Vagina (tissue), 2 donors: ENCODE measurements around the gene MECP2. TPM values are rescaled to one million over a fixed set of nuclear protein-coding genes. Genes with fewer than 3 reads are reported as not detected.

Experiments
- DNase-seq, 2 donors: peaks; one replicate each; pipeline ENCODE4 v3.0.0-alpha.2; 2017; ENCODE audit errors: extremely low spot score in 2 of 2
- H3K27ac ChIP-seq: fragments of 200-600 bp; sonication (generic); one replicate; pipeline ENCODE4 v1.5.1; 2019
- H3K27me3 ChIP-seq: fragments of 200-600 bp; sonication (generic); one replicate; pipeline ENCODE4 v1.5.1; 2019
- H3K36me3 ChIP-seq, 2 donors: fragments of 200-600 bp; sonication (generic); one replicate each; pipeline ENCODE4 v1.5.1; 2017 to 2019
- H3K4me1 ChIP-seq: fragments of 200-600 bp; sonication (generic); one replicate; pipeline ENCODE4 v1.5.1; 2019
- H3K4me3 ChIP-seq, 2 donors: fragments of 200-600 bp; sonication (generic); 1 replicate in 1 of 2; 2 replicates in 1 of 2; pipeline ENCODE4 v1.5.1; 2016 to 2019
- H3K9me3 ChIP-seq: fragments of 200-600 bp; sonication (generic); one replicate; pipeline ENCODE4 v1.5.1; 2019
- CTCF ChIP-seq, 3 experiments: fragments of 450-650 bp in 2 of 3; fragments of 200-600 bp in 1 of 3; sonication (generic) in 1 of 3; IDR thresholded peaks; one replicate each; pipeline ENCODE4 v1.5.1; 2017 to 2019; ENCODE audit warnings: antibody characterized with exemption in 3 of 3, mild to moderate bottlenecking in 2 of 3, moderate library complexity in 2 of 3
- POLR2A ChIP-seq, 2 donors: fragments of 450-650 bp; IDR thresholded peaks; one replicate each; pipeline ENCODE4 v1.6.1; 2017; ENCODE audit warnings: antibody characterized with exemption in 2 of 2, mild to moderate bottlenecking in 2 of 2, moderate library complexity in 2 of 2
- POLR2AphosphoS5 ChIP-seq, 2 donors: sonication (generic); formaldehyde crosslinking; IDR thresholded peaks; one replicate each; pipeline ENCODE4 v1.9.0; 2017; ENCODE audit warnings: antibody characterized with exemption in 2 of 2, mild to moderate bottlenecking in 2 of 2, low read depth in 1 of 2; ENCODE audit not compliant: insufficient read depth in 1 of 2
- intact Hi-C: fragments of 100-400 bp; cut with DNase I; formaldehyde crosslinking; loops from one replicate; pipeline ENCODE4 v1.15.1; 2023
- total RNA-seq: library from RNA; depleted of rRNA; stranded (reverse); fragments of >200 nt; gene quantifications from one replicate; pipeline ENCODE4 v1.2.3, GENCODE V29; 2016

Gene MECP2
- total RNA-seq, 1 donor from 2014 or later = 38.5 TPM

GRCh38 chrX:153989973-153990655 is 107.4 kb downstream of the MECP2 start:
- no peaks in the 10 kb centered on the region for H3K27me3 ChIP-seq
- no peaks in the 10 kb centered on the region for H3K36me3 ChIP-seq
- no peak overlapping the region for H3K27ac ChIP-seq
- intact Hi-C loops = no loop called here
- H3K4me1 ChIP-seq = peaks cover 2% of the 10 kb centered on the region
- no peak overlapping the region for H3K4me3 ChIP-seq
- no peaks in the 10 kb centered on the region for H3K9me3 ChIP-seq
- TF ChIP-seq CTCF (IDR thresholded peaks at IDR 0.05) = no peak
- no peak for TF ChIP-seq POLR2A (IDR thresholded peaks at IDR 0.05)
- no peak for TF ChIP-seq POLR2AphosphoS5 (IDR thresholded peaks at IDR 0.05; ENCODE audit: insufficient read depth in 1 of 2, low read depth in 1 of 2)
- DNase-seq = no peak

GRCh38 chrX:153988493-153988892 is 109.0 kb downstream of the MECP2 start:
- H3K4me1 ChIP-seq = peaks cover 13% of the 10 kb centered on the region
- intact Hi-C loops = no loop called here
- H3K36me3 ChIP-seq = no peaks in the 10 kb centered on the region
- no peaks in the 10 kb centered on the region for H3K27me3 ChIP-seq
- H3K27ac ChIP-seq = no peak overlapping the region
- H3K9me3 ChIP-seq = no peaks in the 10 kb centered on the region
- H3K4me3 ChIP-seq = no peak overlapping the region
- no peak for DNase-seq
- TF ChIP-seq POLR2A (IDR thresholded peaks at IDR 0.05) = no peak
- TF ChIP-seq CTCF (IDR thresholded peaks at IDR 0.05) = no peak
- TF ChIP-seq POLR2AphosphoS5 (IDR thresholded peaks at IDR 0.05; ENCODE audit: insufficient read depth in 1 of 2, low read depth in 1 of 2) = no peak

- no peak for DNase-seq
These were observed 113.0 kb downstream of the MECP2 start for GRCh38 chrX:153984351-153985178.

GRCh38 chrX:153983321-153983801 is 114.2 kb downstream of the MECP2 start:
- Histone ChIP-seq H3K27ac (no peak overlapping the region), H3K9me3 (no peaks in the 10 kb centered on the region), H3K27me3 (no peaks in the 10 kb centered on the region), H3K4me1 (peaks cover 13% of the 10 kb centered on the region), H3K36me3 (no peaks in the 10 kb centered on the region), H3K4me3 (no peak overlapping the region)
- TF ChIP-seq CTCF (IDR thresholded peaks at IDR 0.05) = no peak
- TF ChIP-seq POLR2AphosphoS5 (IDR thresholded peaks at IDR 0.05; ENCODE audit: insufficient read depth in 1 of 2, low read depth in 1 of 2) = no peak
- TF ChIP-seq POLR2A (IDR thresholded peaks at IDR 0.05) = no peak
- intact Hi-C loops = no loop called here
- DNase-seq = no peak

More at GRCh38 chrX:153984351-153985178, 113.0 kb downstream of the MECP2 start:
- no peak overlapping the region for H3K4me3 ChIP-seq
- no peaks in the 10 kb centered on the region for H3K9me3 ChIP-seq
- H3K36me3 ChIP-seq = no peaks in the 10 kb centered on the region
- H3K4me1 ChIP-seq = peaks cover 13% of the 10 kb centered on the region
- no peak for TF ChIP-seq CTCF (IDR thresholded peaks at IDR 0.05)
- no peak for TF ChIP-seq POLR2A (IDR thresholded peaks at IDR 0.05)
- no peak for TF ChIP-seq POLR2AphosphoS5 (IDR thresholded peaks at IDR 0.05; ENCODE audit: insufficient read depth in 1 of 2, low read depth in 1 of 2)
- peak overlapping the region; percentile 68 for H3K27ac ChIP-seq
- intact Hi-C loops = no loop called here
- no peaks in the 10 kb centered on the region for H3K27me3 ChIP-seq
